22Rv1 (cell line): Measurements from ENCODE around the gene FBXW7.

ENCODE experiments used
- H3K27ac ChIP-seq: fragments of 450-650 bp; 2 replicates; pipeline ENCODE4 v1.5.1; 2017
- CTCF ChIP-seq: fragments of 450-650 bp; IDR thresholded peaks from 2 replicates; pipeline ENCODE4 v1.5.1; 2017; ENCODE audit warnings: mild to moderate bottlenecking
- ZFX ChIP-seq: fragments of 450-650 bp; IDR thresholded peaks from 2 replicates; pipeline ENCODE4 v1.6.1; 2017; ENCODE audit warnings: antibody characterized with exemption, borderline replicate concordance

FBXW7 gene

GRCh38 chr4:152359208-152360044, 176.5 kb downstream of the FBXW7 start:
- TF ChIP-seq CTCF (no peak), ZFX (no peak)
- no peak overlapping the region for H3K27ac ChIP-seq

GRCh38 chr4:152357206-152357605, 178.7 kb downstream of the FBXW7 start:
- H3K27ac ChIP-seq = no peak overlapping the region
- no peak for TF ChIP-seq ZFX
- no peak for TF ChIP-seq CTCF

- H3K27ac ChIP-seq = no peak overlapping the region
- TF ChIP-seq CTCF (peak; percentile 32), ZFX (no peak)
Measured at GRCh38 chr4:152356428-152357034, 179.4 kb downstream of the FBXW7 start.

GRCh38 chr4:152352622-152353116, 183.2 kb downstream of the FBXW7 start:
- peak overlapping the region; percentile 72 for H3K27ac ChIP-seq
- no peak for TF ChIP-seq ZFX
- TF ChIP-seq CTCF = no peak

- TF ChIP-seq CTCF (no peak), ZFX (no peak)
- peak overlapping the region; percentile 72 for H3K27ac ChIP-seq
Measured at GRCh38 chr4:152352215-152352614, 183.7 kb downstream of the FBXW7 start.

GRCh38 chr4:152351080-152351479, 184.8 kb downstream of the FBXW7 start:
- H3K27ac ChIP-seq = peak overlapping the region; percentile 72; the same call in 1 of the 2 replicates
- TF ChIP-seq CTCF = no peak
- TF ChIP-seq ZFX = no peak

DNA sequence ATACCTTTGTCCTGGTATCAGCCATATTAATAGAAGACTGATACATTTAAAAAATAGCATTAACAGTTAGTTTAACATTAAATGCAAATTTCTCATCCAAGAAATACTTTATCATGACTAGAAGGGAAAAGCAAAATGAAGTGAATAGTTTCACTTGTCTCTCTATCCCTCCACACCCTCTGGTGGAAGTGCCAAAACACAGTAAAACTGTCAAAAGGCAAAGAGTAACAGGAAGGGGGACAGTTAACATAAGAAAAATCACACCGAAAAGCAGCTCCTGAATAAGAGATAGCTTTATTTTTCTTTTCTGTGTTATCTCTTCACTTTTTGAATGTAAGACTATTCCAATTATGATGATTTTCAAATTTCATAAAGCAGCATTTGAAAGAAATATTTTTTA, 187.2 kb downstream of the FBXW7 start:
- TF ChIP-seq CTCF (0 out of 2 replicates have a peak, but pooled peaks have one; percentile 10), ZFX (no peak)
- no peak overlapping the region for H3K27ac ChIP-seq
